GM18858 (cell line): ENCODE data around the gene GPER1.

Source experiments
- ATAC-seq: cut with Tn5 transposase; IDR thresholded peaks from one replicate; pipeline ENCODE4 v1.9.1; 2021; ENCODE audit not compliant: unreplicated experiment

GPER1 gene

DNA sequence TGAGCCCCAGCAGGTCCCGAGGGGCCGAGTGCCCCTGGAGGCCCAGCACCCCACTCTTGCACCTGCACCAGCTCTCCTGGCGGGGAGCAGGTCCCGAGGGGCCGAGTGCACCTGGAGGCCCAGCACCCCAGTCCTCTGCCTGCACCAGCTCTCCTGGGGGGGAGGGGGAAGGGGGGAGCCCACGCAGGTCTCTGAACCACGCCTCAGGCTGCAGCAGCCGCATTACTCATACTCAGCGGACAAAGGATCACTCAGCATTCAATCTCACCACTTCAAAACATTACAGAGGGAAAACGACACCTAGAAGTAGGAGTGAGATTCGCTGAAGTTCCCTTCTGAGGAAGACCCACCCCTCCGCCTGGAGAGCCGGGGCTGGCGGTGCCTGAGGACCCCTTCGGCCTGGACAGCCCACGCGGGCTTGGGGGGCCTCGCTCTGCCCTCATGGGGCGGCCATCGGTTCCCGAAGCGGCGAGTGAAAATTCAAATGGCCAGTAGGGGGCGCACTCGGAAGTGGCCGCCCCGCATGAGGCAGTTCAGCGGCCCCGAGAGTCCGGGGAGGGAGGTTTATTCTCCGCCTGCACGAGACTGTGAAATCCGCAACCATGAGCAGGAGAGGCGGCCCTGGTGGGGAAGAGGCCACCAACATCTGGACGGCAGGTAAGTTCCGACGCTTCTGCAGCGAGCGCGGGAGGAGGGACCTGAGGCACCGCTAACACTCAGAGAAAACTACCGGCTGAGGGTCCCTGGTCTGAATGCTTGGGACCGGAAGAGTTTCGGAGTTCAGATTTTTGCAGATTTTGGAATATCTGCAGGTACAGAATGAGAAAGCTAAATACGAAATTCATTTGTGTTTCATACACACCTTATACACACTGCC lies 1.1 kb upstream of the GPER1 start:
- ATAC-seq = peak; percentile 66

DNA sequence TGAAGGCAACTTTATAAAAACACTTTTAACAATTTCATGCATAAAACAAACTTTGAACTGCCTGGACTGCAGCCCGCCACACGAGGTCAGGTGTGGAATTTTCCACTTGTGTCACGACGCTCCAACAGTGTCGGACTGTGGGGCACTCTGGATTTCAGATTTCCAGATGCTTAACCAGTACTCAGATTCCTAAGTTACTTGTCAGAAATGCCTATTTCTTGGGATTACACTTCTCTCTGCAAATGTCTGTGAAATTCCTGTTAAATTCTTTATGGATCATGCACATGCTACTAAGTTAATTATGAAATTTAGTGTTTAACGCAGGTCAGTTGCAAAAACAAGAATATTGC lies 473 bp upstream of the GPER1 start:
- no peak for ATAC-seq

DNA sequence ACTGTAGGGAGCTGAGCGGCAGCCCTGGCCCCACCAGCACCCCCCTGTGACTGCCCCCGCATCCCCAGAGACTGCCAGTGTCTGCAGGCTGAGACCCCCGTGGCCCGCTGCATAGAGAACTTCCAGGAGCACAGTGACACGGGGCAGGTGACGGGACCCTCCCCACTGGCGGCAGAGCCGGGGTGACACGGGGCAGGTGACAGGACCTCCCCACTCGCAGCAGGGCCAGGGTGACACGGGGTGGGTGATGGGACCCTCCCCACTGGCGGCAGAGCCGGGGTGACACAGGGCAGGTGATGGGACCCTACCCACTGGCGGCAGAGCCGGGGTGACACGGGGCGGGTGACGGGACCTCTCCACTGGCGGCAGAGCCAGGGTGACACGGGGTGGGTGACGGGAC lies 2.3 kb downstream of the GPER1 start:
- ATAC-seq = no peak

GRCh38 chr7:1090686-1091643 lies 3.1 kb downstream of the GPER1 start:
- ATAC-seq = no peak

DNA sequence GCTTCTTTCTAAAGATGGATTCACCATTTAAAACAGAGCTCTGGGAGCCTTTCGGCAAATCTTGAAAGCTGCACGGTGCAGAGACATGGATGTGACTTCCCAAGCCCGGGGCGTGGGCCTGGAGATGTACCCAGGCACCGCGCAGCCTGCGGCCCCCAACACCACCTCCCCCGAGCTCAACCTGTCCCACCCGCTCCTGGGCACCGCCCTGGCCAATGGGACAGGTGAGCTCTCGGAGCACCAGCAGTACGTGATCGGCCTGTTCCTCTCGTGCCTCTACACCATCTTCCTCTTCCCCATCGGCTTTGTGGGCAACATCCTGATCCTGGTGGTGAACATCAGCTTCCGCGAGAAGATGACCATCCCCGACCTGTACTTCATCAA lies 3.7 kb downstream of the GPER1 start:
- no peak for ATAC-seq

DNA sequence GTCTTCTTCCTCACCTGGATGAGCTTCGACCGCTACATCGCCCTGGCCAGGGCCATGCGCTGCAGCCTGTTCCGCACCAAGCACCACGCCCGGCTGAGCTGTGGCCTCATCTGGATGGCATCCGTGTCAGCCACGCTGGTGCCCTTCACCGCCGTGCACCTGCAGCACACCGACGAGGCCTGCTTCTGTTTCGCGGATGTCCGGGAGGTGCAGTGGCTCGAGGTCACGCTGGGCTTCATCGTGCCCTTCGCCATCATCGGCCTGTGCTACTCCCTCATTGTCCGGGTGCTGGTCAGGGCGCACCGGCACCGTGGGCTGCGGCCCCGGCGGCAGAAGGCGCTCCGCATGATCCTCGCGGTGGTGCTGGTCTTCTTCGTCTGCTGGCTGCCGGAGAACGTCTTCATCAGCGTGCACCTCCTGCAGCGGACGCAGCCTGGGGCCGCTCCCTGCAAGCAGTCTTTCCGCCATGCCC lies 4.3 kb downstream of the GPER1 start:
- ATAC-seq = no peak

DNA sequence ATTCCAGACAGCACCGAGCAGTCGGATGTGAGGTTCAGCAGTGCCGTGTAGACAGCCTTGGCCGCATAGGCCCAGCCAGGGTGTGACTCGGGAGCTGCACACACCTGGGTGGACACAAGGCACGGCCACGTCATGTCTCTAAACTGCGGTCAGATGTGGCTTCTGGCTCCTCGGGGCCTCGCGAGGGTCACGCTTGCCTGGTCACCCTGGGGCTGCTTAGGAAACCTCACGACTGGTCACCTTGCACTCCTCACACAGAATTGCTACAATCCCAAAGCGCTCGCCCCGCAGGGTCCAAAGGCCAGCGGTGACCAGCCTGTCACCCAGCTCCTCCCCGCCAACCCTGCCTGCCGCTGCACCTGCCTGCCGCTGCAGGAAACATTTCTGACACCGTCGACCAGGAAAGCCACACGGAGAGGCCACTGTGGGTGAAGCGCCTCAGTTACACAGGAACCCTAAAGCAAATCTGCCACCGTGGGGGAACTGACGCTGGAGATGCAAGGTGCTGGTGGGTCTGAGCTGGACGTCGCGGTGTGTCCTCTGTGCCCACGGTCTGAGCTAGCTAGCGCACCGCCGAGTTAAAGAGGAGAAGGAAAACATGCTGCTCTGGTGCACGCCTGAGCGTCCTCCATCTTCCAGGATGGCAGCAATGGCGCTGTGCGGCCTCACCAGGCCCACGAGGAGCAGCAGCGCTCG lies 5.0 kb downstream of the GPER1 start:
- no peak for ATAC-seq

DNA sequence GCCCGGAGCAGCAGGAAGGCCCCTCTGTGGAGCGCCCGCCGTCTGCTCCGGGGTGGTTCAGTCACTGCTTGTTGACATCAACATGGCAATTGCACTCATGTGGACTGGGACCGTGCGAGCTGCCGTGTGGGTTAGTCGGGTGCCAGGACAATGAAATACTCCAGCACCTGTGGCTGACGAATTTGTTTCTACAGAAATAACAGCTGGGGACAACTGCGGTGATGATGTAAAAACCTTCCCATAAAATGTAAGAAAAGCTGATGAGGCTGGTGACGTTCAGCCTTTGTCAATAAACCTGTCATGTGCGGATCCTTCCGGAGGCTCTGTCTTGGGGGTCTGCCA lies 5.6 kb downstream of the GPER1 start:
- ATAC-seq = no peak

DNA sequence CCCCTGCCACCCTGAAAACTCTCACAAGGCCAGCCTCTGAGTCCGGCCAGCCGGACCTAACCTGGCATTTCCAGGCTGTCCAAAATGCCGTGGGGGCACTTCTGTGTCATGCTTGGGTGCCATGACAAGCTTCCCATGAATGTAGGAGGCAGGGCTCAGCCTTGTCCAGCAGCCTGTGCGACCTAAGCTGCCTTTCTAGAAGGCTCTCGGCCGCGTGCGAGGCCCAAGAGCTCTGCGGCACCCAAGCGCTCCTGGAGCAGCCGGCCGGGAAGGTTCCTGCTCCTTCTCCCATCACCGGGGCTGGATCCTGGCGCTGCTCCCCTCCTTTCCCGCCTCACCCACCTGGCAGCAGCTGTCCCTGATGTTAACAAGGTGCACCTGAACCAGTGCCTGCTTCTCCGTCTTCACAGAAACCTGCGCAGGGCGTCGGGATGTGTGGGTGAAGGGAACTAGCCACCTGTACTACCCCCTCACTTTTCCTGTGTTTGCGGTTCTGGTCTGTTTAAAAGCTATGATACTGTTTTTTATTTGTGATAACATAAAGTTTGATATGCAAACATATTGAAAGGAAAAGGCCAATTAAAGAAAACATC lies 6.1 kb downstream of the GPER1 start:
- ATAC-seq = no peak

DNA sequence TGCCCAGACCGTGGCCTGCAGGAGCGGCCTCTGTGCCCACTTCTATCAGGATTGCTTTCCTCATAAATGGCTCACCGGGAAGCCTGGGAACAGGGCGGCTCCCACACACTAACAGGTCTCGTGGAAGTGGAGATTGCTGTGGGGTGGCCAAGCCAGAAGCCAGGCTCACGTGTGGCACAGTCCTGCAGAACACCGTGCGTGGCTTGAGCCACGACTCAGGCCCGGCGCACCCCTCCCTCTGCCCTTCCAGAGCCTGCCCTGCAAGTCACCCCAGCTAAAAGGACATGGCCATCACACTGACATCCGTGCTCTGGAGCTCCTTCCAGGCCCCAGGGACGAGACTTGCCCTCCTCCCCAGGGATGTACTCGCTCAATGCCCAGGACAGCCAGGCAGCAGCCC lies 7.0 kb downstream of the GPER1 start:
- ATAC-seq = no peak

DNA sequence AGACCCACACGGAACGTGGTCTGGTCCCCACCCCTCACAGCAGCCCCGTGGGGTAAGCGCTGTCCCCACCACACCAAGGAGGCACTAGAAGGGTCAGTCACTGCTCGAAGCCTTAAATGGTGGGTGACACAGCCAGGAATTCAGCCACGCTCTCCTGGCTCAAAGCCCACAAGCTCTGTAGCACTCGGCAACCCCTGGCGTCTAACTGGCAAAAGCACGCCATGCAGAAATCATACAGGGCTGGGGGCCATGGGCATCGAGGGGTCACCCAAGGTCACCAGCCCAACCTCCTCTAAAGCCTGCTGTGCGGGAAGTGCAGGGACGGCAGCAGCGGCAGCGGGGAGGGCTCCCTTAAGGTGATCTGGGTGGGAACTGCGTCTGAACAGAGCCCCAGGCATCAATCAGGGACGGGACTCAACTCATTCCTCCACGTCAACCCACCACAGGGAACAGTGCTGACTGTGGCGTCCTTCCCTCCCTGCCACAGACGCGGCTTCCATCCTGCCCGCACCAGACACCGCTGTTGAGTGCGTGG lies 7.8 kb downstream of the GPER1 start:
- ATAC-seq = no peak

DNA sequence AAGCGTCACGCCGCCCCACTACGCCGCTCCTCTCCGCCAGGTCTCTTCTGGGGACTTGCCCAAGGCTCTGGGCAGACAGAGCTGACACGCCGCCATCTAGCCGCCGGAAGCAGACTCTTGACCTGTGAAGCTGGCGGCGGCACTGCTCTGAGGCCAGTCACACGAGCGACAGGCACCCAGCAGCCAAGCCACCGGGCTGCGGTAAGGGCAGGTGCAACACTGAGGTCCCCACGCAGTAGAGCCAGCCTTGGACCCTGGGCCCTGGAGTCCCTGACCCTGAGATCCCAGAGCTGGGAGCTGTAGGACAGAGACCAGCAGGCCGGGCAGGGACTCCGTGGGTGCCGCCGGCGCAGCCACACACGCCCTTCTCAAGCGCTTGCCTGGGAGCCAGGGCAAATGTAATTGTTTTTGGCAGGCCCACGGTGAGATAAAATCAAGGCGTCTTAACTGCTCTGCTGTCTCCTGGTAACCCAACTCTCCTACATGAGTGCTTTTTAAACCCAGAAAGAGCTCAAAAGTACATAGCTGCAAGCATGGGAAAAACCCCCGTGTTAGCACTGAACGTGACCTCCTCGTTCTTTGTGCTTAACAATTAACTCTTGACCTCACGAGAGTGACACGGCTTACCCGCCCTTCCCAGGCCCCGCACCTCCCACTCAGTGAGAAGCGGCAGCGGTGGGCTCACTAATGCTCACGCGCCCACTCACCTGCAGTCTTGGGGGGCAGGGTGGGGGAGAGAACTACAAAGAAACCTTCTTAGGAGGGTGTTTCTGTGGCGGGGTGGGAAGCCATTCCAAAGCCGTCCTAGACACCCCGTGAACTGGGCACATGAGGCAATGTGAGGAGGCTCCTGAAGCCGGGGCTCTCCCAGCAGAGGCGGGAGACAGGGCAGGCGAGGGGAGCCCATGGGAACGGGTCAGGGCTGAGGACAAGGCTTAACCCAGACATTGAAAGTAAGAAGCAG lies 8.5 kb downstream of the GPER1 start:
- ATAC-seq = no peak

- no peak for ATAC-seq
These were observed 9.2 kb downstream of the GPER1 start for GRCh38 chr7:1097120-1097504.

- ATAC-seq = no peak
These were observed 10.6 kb downstream of the GPER1 start for GRCh38 chr7:1098243-1099153.

- ATAC-seq = no peak
These were observed 11.2 kb downstream of the GPER1 start for GRCh38 chr7:1099154-1099542.

GRCh38 chr7:1099637-1100036 lies 11.7 kb downstream of the GPER1 start:
- ATAC-seq = no peak

DNA sequence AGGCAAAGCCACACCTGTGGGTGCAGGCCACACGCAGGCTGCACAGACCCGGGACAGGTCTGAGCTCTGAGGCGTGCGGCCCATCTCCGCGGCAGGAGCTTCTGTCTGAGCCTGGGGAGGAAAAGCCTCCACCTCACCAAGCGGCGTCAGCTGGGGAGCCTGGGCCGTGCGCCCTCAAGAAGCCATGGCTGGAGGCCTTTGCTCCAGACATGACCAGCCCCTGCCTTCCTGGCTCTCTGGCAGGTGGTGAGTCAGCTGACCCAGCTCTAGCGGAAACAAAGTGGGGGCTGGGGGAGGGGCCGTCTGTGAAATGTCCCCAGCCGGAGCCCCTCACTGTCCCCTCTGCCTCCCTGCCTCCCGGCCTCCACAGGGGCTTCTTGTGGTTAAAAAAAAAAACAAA lies 12.5 kb downstream of the GPER1 start:
- ATAC-seq = no peak

DNA sequence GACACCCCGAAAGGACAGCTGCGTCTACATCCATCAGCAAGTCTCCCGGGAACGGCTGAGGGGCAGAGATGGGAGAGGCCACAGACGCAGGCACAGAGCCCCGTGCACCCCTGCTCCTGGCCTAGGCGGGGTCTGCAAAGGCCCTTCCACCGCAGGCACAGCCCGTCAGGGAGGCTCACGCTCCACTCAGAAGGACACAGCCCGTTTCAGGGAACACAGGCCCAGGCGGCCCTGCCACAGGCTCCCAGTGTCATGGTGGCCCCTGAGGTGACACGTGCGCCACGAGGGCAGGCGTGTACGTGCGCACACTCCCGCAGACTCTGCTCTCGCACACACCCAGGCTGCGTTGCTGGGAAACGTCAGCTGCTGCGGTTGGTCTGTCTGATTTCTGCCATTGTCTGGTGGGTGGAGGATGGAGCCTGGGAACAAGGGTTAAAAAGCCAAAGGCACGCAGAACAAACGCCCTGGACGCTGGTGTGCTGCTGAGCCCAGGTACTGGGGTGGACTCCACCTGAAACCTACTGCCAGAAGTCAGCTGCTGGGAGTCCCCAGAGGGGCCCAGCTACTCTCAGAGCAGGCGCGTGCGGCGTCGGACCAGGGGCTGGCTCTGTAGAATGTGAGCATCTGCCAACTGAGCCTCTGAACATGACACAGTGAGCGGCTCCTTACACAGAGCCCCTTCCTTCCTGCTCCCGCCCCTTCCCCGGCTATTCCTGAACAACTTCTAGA lies 13.1 kb downstream of the GPER1 start:
- no peak for ATAC-seq
